T-helper 17 cell (primary cell): Measurements from ENCODE around the gene SV2B. TPM values are rescaled to one million over a fixed set of nuclear protein-coding genes. Genes with fewer than 3 reads are reported as not detected.

Experiments used
- ATAC-seq: fragments of 150-1000 bp; cut with Tn5 transposase; 2 replicates; pipeline ENCODE4 v1.10.0; 2021; ENCODE audit warnings: mild to moderate bottlenecking, moderate library complexity
- DNase-seq, 3 donors: peaks; one replicate each; pipeline versions ENCODE4 v3.0.0 to v3.0.0-alpha.2; 2020 to 2021
- H3K9me3 ChIP-seq: one replicate; pipeline ENCODE4 v1.7.0; 2013; ENCODE audit warnings: low read length, mild to moderate bottlenecking; ENCODE audit not compliant: control insufficient read depth, poor library complexity, severe bottlenecking
- H3K27ac Mint-ChIP-seq: one replicate; pipeline ENCODE4 v1.8.0; 2022; ENCODE audit warnings: mild to moderate bottlenecking, moderate library complexity, mixed read lengths
- H3K27me3 Mint-ChIP-seq: one replicate; pipeline ENCODE4 v1.8.0; 2022; ENCODE audit warnings: mixed read lengths
- H3K36me3 Mint-ChIP-seq: one replicate; pipeline ENCODE4 v1.8.0; 2022; ENCODE audit warnings: low read depth, mixed read lengths
- H3K4me1 Mint-ChIP-seq: one replicate; pipeline ENCODE4 v1.8.0; 2022; ENCODE audit warnings: mild to moderate bottlenecking, mixed read lengths
- H3K4me3 Mint-ChIP-seq: one replicate; pipeline ENCODE4 v1.8.0; 2022; ENCODE audit warnings: mild to moderate bottlenecking, moderate library complexity, mixed read lengths
- total RNA-seq, 4 donors: library from RNA in 2 of 4; stranded (reverse) in 2 of 4; gene quantifications; one replicate each; pipeline ENCODE4 v1.2.3 and lab custom pipeline; 2022 to 2026

The SV2B gene
- total RNA-seq, 2 donors from 2014 or later = 0.10 TPM; not detected in 1

GRCh38 chr15:91246998-91247397 is 146.9 kb downstream of the SV2B start:
- H3K27ac Mint-ChIP-seq = no peak overlapping the region
- peaks cover 2% of the 10 kb centered on the region for H3K9me3 ChIP-seq
- DNase-seq = no peak

GRCh38 chr15:91249591-91249990 is 149.5 kb downstream of the SV2B start:
- Mint-ChIP-seq H3K36me3 (peaks cover 4% of the 10 kb centered on the region), H3K27ac (peak overlapping the region; percentile 78), H3K4me1 (peaks cover 3% of the 10 kb centered on the region), H3K27me3 (peaks cover 65% of the 10 kb centered on the region), H3K4me3 (no peak overlapping the region)
- H3K9me3 ChIP-seq = peaks cover 2% of the 10 kb centered on the region
- no peak for DNase-seq
- no peak for ATAC-seq

More at GRCh38 chr15:91246998-91247397, 146.9 kb downstream of the SV2B start:
- Mint-ChIP-seq H3K36me3 (peaks cover 4% of the 10 kb centered on the region), H3K27me3 (peaks cover 58% of the 10 kb centered on the region), H3K4me3 (no peak overlapping the region), H3K4me1 (no peaks in the 10 kb centered on the region)
- ATAC-seq = no peak

GRCh38 chr15:91252322-91252721 is 152.3 kb downstream of the SV2B start:
- no peak for DNase-seq
- H3K27me3 Mint-ChIP-seq = peaks cover 77% of the 10 kb centered on the region
- H3K9me3 ChIP-seq = peaks cover 2% of the 10 kb centered on the region
- ATAC-seq = no peak
- H3K36me3 Mint-ChIP-seq = peaks cover 4% of the 10 kb centered on the region
- H3K4me3 Mint-ChIP-seq = no peak overlapping the region
- H3K4me1 Mint-ChIP-seq = peaks cover 3% of the 10 kb centered on the region
- no peak overlapping the region for H3K27ac Mint-ChIP-seq

GRCh38 chr15:91252756-91253155 is 152.7 kb downstream of the SV2B start:
- H3K4me3 Mint-ChIP-seq = no peak overlapping the region
- peaks cover 2% of the 10 kb centered on the region for H3K9me3 ChIP-seq
- ATAC-seq = no peak
- H3K36me3 Mint-ChIP-seq = peaks cover 4% of the 10 kb centered on the region
- no peak overlapping the region for H3K27ac Mint-ChIP-seq
- H3K4me1 Mint-ChIP-seq = peaks cover 3% of the 10 kb centered on the region
- DNase-seq = no peak
- peaks cover 82% of the 10 kb centered on the region for H3K27me3 Mint-ChIP-seq

- DNase-seq (no peak), ATAC-seq (no peak)
- Mint-ChIP-seq H3K4me3 (no peak overlapping the region), H3K4me1 (peaks cover 5% of the 10 kb centered on the region), H3K36me3 (peaks cover 4% of the 10 kb centered on the region), H3K27ac (no peak overlapping the region), H3K27me3 (peaks cover 82% of the 10 kb centered on the region)
- peaks cover 2% of the 10 kb centered on the region for H3K9me3 ChIP-seq
Observed at GRCh38 chr15:91253605-91254004, 153.5 kb downstream of the SV2B start.

GRCh38 chr15:91254766-91255165 is 154.7 kb downstream of the SV2B start:
- DNase-seq (no peak), ATAC-seq (no peak)
- Mint-ChIP-seq H3K4me3 (no peak overlapping the region), H3K27ac (no peak overlapping the region), H3K4me1 (peaks cover 5% of the 10 kb centered on the region), H3K27me3 (peaks cover 77% of the 10 kb centered on the region), H3K36me3 (no peaks in the 10 kb centered on the region)
- H3K9me3 ChIP-seq = peaks cover 2% of the 10 kb centered on the region

- no peak for DNase-seq
Observed at GRCh38 chr15:91255670-91256192, 155.7 kb downstream of the SV2B start.

GRCh38 chr15:91257746-91258414 is 157.8 kb downstream of the SV2B start:
- peaks cover 69% of the 10 kb centered on the region for H3K27me3 Mint-ChIP-seq
- DNase-seq (no peak), ATAC-seq (no peak)
- no peak overlapping the region for H3K4me3 Mint-ChIP-seq
- H3K27ac Mint-ChIP-seq = no peak overlapping the region
- H3K9me3 ChIP-seq = no peaks in the 10 kb centered on the region
- H3K4me1 Mint-ChIP-seq = peaks cover 5% of the 10 kb centered on the region
- H3K36me3 Mint-ChIP-seq = no peaks in the 10 kb centered on the region

More at GRCh38 chr15:91255670-91256192, 155.7 kb downstream of the SV2B start:
- Mint-ChIP-seq H3K27ac (no peak overlapping the region), H3K36me3 (no peaks in the 10 kb centered on the region), H3K4me3 (no peak overlapping the region), H3K27me3 (peaks cover 77% of the 10 kb centered on the region), H3K4me1 (peaks cover 5% of the 10 kb centered on the region)
- ATAC-seq = no peak
- no peaks in the 10 kb centered on the region for H3K9me3 ChIP-seq

- Mint-ChIP-seq H3K27me3 (peaks cover 67% of the 10 kb centered on the region), H3K36me3 (no peaks in the 10 kb centered on the region), H3K27ac (no peak overlapping the region), H3K4me1 (peaks cover 5% of the 10 kb centered on the region), H3K4me3 (no peak overlapping the region)
- ATAC-seq (peak; percentile 41), DNase-seq (no peak)
- no peaks in the 10 kb centered on the region for H3K9me3 ChIP-seq
Observed at GRCh38 chr15:91258415-91258759, 158.3 kb downstream of the SV2B start.

GRCh38 chr15:91259077-91259476 is 159.0 kb downstream of the SV2B start:
- Mint-ChIP-seq H3K36me3 (no peaks in the 10 kb centered on the region), H3K4me3 (no peak overlapping the region), H3K27me3 (peaks cover 61% of the 10 kb centered on the region), H3K4me1 (peaks cover 3% of the 10 kb centered on the region), H3K27ac (no peak overlapping the region)
- no peak for ATAC-seq
- H3K9me3 ChIP-seq = no peaks in the 10 kb centered on the region
- no peak for DNase-seq

GRCh38 chr15:91261345-91261744 is 161.3 kb downstream of the SV2B start:
- Mint-ChIP-seq H3K27ac (no peak overlapping the region), H3K4me3 (no peak overlapping the region), H3K27me3 (peaks cover 56% of the 10 kb centered on the region), H3K36me3 (no peaks in the 10 kb centered on the region), H3K4me1 (peaks cover 3% of the 10 kb centered on the region)
- ATAC-seq = no peak
- no peak for DNase-seq
- H3K9me3 ChIP-seq = no peaks in the 10 kb centered on the region

GRCh38 chr15:91263632-91264531 is 163.8 kb downstream of the SV2B start:
- DNase-seq (no peak), ATAC-seq (no peak)
- Mint-ChIP-seq H3K27ac (no peak overlapping the region), H3K27me3 (peaks cover 52% of the 10 kb centered on the region), H3K4me3 (no peak overlapping the region), H3K4me1 (no peaks in the 10 kb centered on the region), H3K36me3 (no peaks in the 10 kb centered on the region)
- H3K9me3 ChIP-seq = no peaks in the 10 kb centered on the region

GRCh38 chr15:91264651-91265351 is 164.7 kb downstream of the SV2B start:
- DNase-seq (no peak), ATAC-seq (no peak)
- Mint-ChIP-seq H3K27me3 (peaks cover 45% of the 10 kb centered on the region), H3K4me3 (no peak overlapping the region), H3K36me3 (no peaks in the 10 kb centered on the region), H3K4me1 (no peaks in the 10 kb centered on the region), H3K27ac (no peak overlapping the region)
- no peaks in the 10 kb centered on the region for H3K9me3 ChIP-seq
